Measurements from ENCODE around the gene ZFP82.

Gene ZFP82

DNA sequence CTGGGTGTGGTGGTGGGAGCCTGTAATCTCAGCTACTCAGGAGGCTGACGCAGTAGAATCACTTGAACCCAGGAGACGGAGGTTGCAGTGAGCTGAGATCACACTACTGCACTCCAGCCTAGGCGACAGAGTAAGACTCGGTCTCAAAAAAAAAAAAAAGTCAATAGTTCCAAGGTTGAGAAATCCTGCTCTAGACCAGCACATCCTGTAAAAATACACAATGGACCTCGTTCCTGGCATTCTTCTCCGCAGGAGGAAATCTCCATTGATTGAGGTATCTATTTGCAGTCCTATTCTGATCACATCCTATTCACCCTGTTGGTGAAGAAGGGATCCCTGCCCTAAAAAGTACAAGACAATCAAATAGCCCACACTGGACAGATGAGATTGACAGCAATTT, 54.6 kb downstream of the ZFP82 start:
- DNase-seq = no peak

Data from KG1 (cell line).